SH-SY5Y (cell line): ENCODE results near the gene HPCA.

Experiments
- GATA2 ChIP-seq: IDR thresholded peaks from 2 replicates; pipeline ENCODE4 v1.6.1; 2011; ENCODE audit warnings: mild to moderate bottlenecking, low read depth, low read length
- GATA3 ChIP-seq: IDR thresholded peaks from 2 replicates; pipeline ENCODE4 v1.6.1; 2011; ENCODE audit warnings: low read depth, mild to moderate bottlenecking, low read length, moderate library complexity

DNA sequence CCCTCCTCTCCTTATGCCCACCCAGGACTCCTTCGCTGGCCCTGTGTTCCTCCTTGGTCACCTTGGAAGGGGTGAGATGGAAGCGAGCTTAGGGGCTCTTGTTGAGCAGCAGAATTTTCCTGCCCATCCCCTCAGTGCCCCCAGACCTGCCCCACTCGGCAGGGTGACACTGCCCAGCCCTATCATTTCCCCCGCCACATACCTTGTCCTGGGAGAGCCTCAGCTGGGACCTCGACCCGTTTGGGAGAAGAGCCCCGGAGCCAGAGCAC is 14.2 kb upstream of the HPCA start:
- TF ChIP-seq GATA2 = no peak
- no peak for TF ChIP-seq GATA3
